ENCODE results near the gene FOXO6. TPM values are rescaled to one million over a fixed set of nuclear protein-coding genes. Genes with fewer than 3 reads are reported as not detected.

Gene FOXO6
- total and polyA plus RNA-seq, 2 of the 13 experiments (the other 11 are each of a cell fraction or from before 2014, with no cell fraction given): 0.13 TPM; not detected in 1

- TF ChIP-seq ZNF407 (CRISPR knock-in tag; IDR thresholded peaks at IDR 0.05; ENCODE audit: not compliant biosample characterization) (no peak), MTF2 (CRISPR knock-in tag; IDR thresholded peaks at IDR 0.05; ENCODE audit: borderline replicate concordance) (no peak), TFAP4 (IDR thresholded peaks at IDR 0.05; ENCODE audit: borderline replicate concordance, low read depth) (no peak), ZNF614 (CRISPR knock-in tag; IDR thresholded peaks at IDR 0.05; ENCODE audit: borderline replicate concordance) (no peak), ZNF709 (CRISPR knock-in tag; IDR thresholded peaks at IDR 0.05) (no peak)
Observed at GRCh38 chr1:41411229-41411628, 50.0 kb downstream of the FOXO6 start (continued).

Measured in HepG2 (cell line).